SK-N-SH (cell line): ENCODE measurements around the gene RPL22. TPM values are rescaled to one million over a fixed set of nuclear protein-coding genes. Genes with fewer than 3 reads are reported as not detected.

ENCODE experiments used
- CTCF ChIA-PET: fragments of 300-600, 350-600 bp; formaldehyde crosslinking; extraction: SDS; loops from one replicate; lab custom pipeline; 2021; lab: Yijun Ruan, JAX
- POLR2A ChIA-PET: fragments of 350-600 bp; sonication (Branson Sonifier 250); formaldehyde crosslinking; extraction: SDS; loops from one replicate; lab custom pipeline; 2020; ENCODE audit warnings: antibody characterized with exemption, inconsistent platforms; lab: Yijun Ruan, JAX
- DNase-seq: peaks from one replicate; pipeline ENCODE4 v3.0.0; 2012
- H2AFZ ChIP-seq: fragments of 200-600 bp; sonication (generic); 2 replicates; pipeline ENCODE4 v1.8.1; 2016; ENCODE audit warnings: antibody characterized with exemption, mild to moderate bottlenecking, low read depth
- H3F3A ChIP-seq: fragments of 200-600 bp; sonication (generic); replicated peaks from 2 replicates; pipeline ENCODE3; 2016; ENCODE audit warnings: antibody characterized with exemption, mild to moderate bottlenecking; ENCODE audit not compliant: insufficient read depth
- H3K27ac ChIP-seq, 2 experiments: fragments of 200-500 bp in 1 of 2; fragments of 200-600 bp in 1 of 2; sonication (Bioruptor generic) in 1 of 2; sonication (generic), shearing (Covaris generic) in 1 of 2; 2 replicates each; pipeline versions ENCODE4 v1.5.1 to v1.6.1; 2014 to 2016; ENCODE audit warnings: low read depth in 2 of 2, inconsistent platforms in 1 of 2, low read length in 1 of 2, mild to moderate bottlenecking in 1 of 2, mixed read lengths in 1 of 2
- H3K27me3 ChIP-seq: fragments of 200-600 bp; sonication (generic), shearing (Covaris generic); 2 replicates; pipeline ENCODE4 v1.6.1; 2016; ENCODE audit warnings: mixed run types; ENCODE audit not compliant: insufficient read depth
- H3K36me3 ChIP-seq, 2 experiments: fragments of 200-500 bp in 1 of 2; fragments of 200-600 bp in 1 of 2; sonication (Bioruptor generic) in 1 of 2; sonication (generic) in 1 of 2; replicated peaks in 1 of 2; 2 replicates each; pipeline versions ENCODE3 to v1.5.1; 2014 to 2016; ENCODE audit warnings: low read length in 1 of 2, mild to moderate bottlenecking in 1 of 2; ENCODE audit not compliant: insufficient read depth in 2 of 2, control insufficient read depth in 1 of 2
- H3K4me1 ChIP-seq, 2 experiments: fragments of 200-500 bp in 1 of 2; fragments of 200-600 bp in 1 of 2; sonication (Bioruptor generic) in 1 of 2; sonication (generic), shearing (Covaris generic) in 1 of 2; 2 replicates each; pipeline versions ENCODE4 v1.5.1 to v1.6.1; 2014 to 2016; ENCODE audit warnings: low read depth in 1 of 2, low read length in 1 of 2, mixed run types in 1 of 2; ENCODE audit not compliant: insufficient read depth in 2 of 2, control insufficient read depth in 1 of 2
- H3K4me2 ChIP-seq: fragments of 200-600 bp; sonication (generic), shearing (Covaris generic); 2 replicates; pipeline ENCODE4 v1.6.1; 2017; ENCODE audit warnings: mixed run types
- H3K4me3 ChIP-seq, 2 experiments: fragments of 200-500 bp in 1 of 2; fragments of 200-600 bp in 1 of 2; sonication (Bioruptor generic) in 1 of 2; sonication (generic), shearing (Covaris generic) in 1 of 2; 2 replicates each; pipeline versions ENCODE4 v1.5.1 to v1.8.1; 2014 to 2016; ENCODE audit warnings: low read depth in 2 of 2, inconsistent platforms in 1 of 2, low read length in 1 of 2, mild to moderate bottlenecking in 1 of 2, mixed read lengths in 1 of 2, moderate library complexity in 1 of 2
- H3K79me2 ChIP-seq: fragments of 200-600 bp; sonication (generic); 2 replicates; pipeline ENCODE4 v1.8.1; 2017; ENCODE audit warnings: mild to moderate bottlenecking; ENCODE audit not compliant: insufficient read depth
- H3K9ac ChIP-seq: fragments of 200-600 bp; sonication (generic); 2 replicates; pipeline ENCODE4 v1.6.1; 2017; ENCODE audit warnings: mixed run types
- H3K9me2 ChIP-seq: fragments of 200-600 bp; sonication (generic); 2 replicates; pipeline ENCODE4 v1.6.1; 2017; ENCODE audit warnings: mixed run types
- H3K9me3 ChIP-seq: fragments of 200-600 bp; sonication (generic); 2 replicates; pipeline ENCODE4 v1.6.1; 2017; ENCODE audit warnings: mixed run types, mild to moderate bottlenecking, moderate library complexity
- H4K20me1 ChIP-seq: fragments of 200-600 bp; sonication (generic); 2 replicates; pipeline ENCODE4 v1.6.1; 2017; ENCODE audit warnings: mild to moderate bottlenecking, mixed run types; ENCODE audit not compliant: insufficient read depth
- CHD2 ChIP-seq: fragments of 150-350 bp; IDR thresholded peaks from 2 replicates; pipeline ENCODE4 v1.6.1; 2018; ENCODE audit warnings: low read length; ENCODE audit not compliant: partially characterized antibody
- CTCF ChIP-seq: fragments of 200-600 bp; sonication (generic); IDR thresholded peaks from 2 replicates; pipeline ENCODE4 v1.6.1; 2017; ENCODE audit warnings: antibody characterized with exemption, mild to moderate bottlenecking, moderate library complexity
- ELF1 ChIP-seq: IDR thresholded peaks from 2 replicates; pipeline ENCODE4 v1.4.0; 2012
- EP300 ChIP-seq, 2 experiments: IDR thresholded peaks; 2 replicates each; pipeline versions ENCODE4 v1.4.0 to v1.6.1; 2012; ENCODE audit warnings: borderline replicate concordance in 1 of 2, low read depth in 1 of 2, low read length in 1 of 2
- EZH2phosphoT487 ChIP-seq: fragments of 200-600 bp; sonication (generic); IDR thresholded peaks from 2 replicates; pipeline ENCODE4 v1.6.1; 2017; ENCODE audit warnings: low read depth, mixed run types, mild to moderate bottlenecking, antibody characterized with exemption, moderate library complexity, borderline replicate concordance
- FOSL2 ChIP-seq: IDR thresholded peaks from 2 replicates; pipeline ENCODE4 v1.4.0; 2012; ENCODE audit warnings: low read depth, mild to moderate bottlenecking, moderate library complexity, borderline replicate concordance
- FOXJ3 ChIP-seq: sonication (generic); formaldehyde crosslinking; IDR thresholded peaks from 2 replicates; pipeline ENCODE4 v1.5.1; 2020; ENCODE audit warnings: mild to moderate bottlenecking, missing genetic modification reagents
- MAX ChIP-seq: IDR thresholded peaks from 2 replicates; pipeline ENCODE4 v1.4.0; 2012; ENCODE audit warnings: low read depth
- MEF2A ChIP-seq: IDR thresholded peaks from 2 replicates; pipeline ENCODE4 v1.4.0; 2012; ENCODE audit warnings: low read depth, borderline replicate concordance
- NRF1 ChIP-seq: IDR thresholded peaks from 2 replicates; pipeline ENCODE4 v1.6.1; 2012; ENCODE audit warnings: low read depth, mild to moderate bottlenecking, low read length
- PBX3 ChIP-seq: IDR thresholded peaks from 2 replicates; pipeline ENCODE4; 2012
- POLR2AphosphoS5 ChIP-seq: IDR thresholded peaks from 2 replicates; pipeline ENCODE4 v1.6.1; 2012; ENCODE audit warnings: low read depth, low read length
- RAD21 ChIP-seq: IDR thresholded peaks from 2 replicates; pipeline ENCODE4 v1.6.1; 2012; ENCODE audit warnings: mild to moderate bottlenecking, low read length
- RFX5 ChIP-seq: IDR thresholded peaks from 2 replicates; pipeline ENCODE4 v1.6.1; 2012; ENCODE audit warnings: mild to moderate bottlenecking, improper control_type of control experiment, low read length
- SIN3A ChIP-seq: IDR thresholded peaks from 2 replicates; pipeline ENCODE4 v1.6.1; 2012; ENCODE audit warnings: low read depth, mild to moderate bottlenecking, low read length, moderate library complexity, borderline replicate concordance
- SMC3 ChIP-seq: IDR thresholded peaks from 2 replicates; pipeline ENCODE4 v1.6.1; 2012; ENCODE audit warnings: low read depth, low read length, improper control_type of control experiment
- TAF1 ChIP-seq: IDR thresholded peaks from 2 replicates; pipeline ENCODE4 v1.6.1; 2012; ENCODE audit warnings: low read depth, mild to moderate bottlenecking, low read length, moderate library complexity, borderline replicate concordance
- TCF12 ChIP-seq: IDR thresholded peaks from 2 replicates; pipeline ENCODE4 v1.4.0; 2012
- USF1 ChIP-seq: IDR thresholded peaks from 2 replicates; pipeline ENCODE4 v1.4.0; 2012; ENCODE audit warnings: low read depth, borderline replicate concordance
- USF2 ChIP-seq: fragments of 150-350 bp; IDR thresholded peaks from 2 replicates; pipeline ENCODE4 v1.6.1; 2017; ENCODE audit warnings: antibody characterized with exemption, low read length, low read depth, borderline replicate concordance
- YY1 ChIP-seq: IDR thresholded peaks from 2 replicates; pipeline ENCODE4 v1.4.0; 2012; ENCODE audit warnings: low read depth, mild to moderate bottlenecking
- WGBS: methylation state at CpG from one replicate; pipeline ENCODE4 v1.1.6; 2017; ENCODE audit warnings: low lambda C conversion rate; 5-methylcytosine and 5-hydroxymethylcytosine counted together
- polyA plus RNA-seq, 3 experiments: library from polyadenylated mRNA; depleted of rRNA; stranded (reverse); fragments of >200 nt; gene quantifications; 2 replicates each; pipeline ENCODE4 v1.2.3, GENCODE V29; 2012

RPL22 gene
- polyA plus RNA-seq, 1 of the 3 experiments (the other 2 are of a cell fraction): 140 TPM

GRCh38 chr1:6165027-6165426 lies 34.4 kb downstream of the RPL22 start:
- no peaks in the 10 kb centered on the region for H3K9me3 ChIP-seq
- no peak overlapping the region for H3K4me2 ChIP-seq
- no peak for TF ChIP-seq SIN3A
- TF ChIP-seq YY1: no peak
- no peak for TF ChIP-seq FOXJ3
- TF ChIP-seq RFX5: no peak
- TF ChIP-seq MEF2A: no peak
- no peak for TF ChIP-seq CHD2
- TF ChIP-seq EZH2phosphoT487: no peak
- no peak for TF ChIP-seq PBX3
- no peak for TF ChIP-seq USF2
- TF ChIP-seq NRF1: no peak
- no peak for TF ChIP-seq TCF12
- no peak for TF ChIP-seq POLR2AphosphoS5
- H3K4me1 ChIP-seq: peaks cover 0 to 44% of the 10 kb centered on the region in 2 experiments; a peak in 1 of 4 replicates
- no peaks in the 10 kb centered on the region for H3K27me3 ChIP-seq
- no peaks in the 10 kb centered on the region for H4K20me1 ChIP-seq
- H3K9ac ChIP-seq: no peak overlapping the region
- H3F3A ChIP-seq: no peaks in the 10 kb centered on the region
- no peak overlapping the region for H3K4me3 ChIP-seq
- H2AFZ ChIP-seq: no peak overlapping the region
- no peak for DNase-seq
- no peak overlapping the region for H3K27ac ChIP-seq
- H3K36me3 ChIP-seq: no peaks in the 10 kb centered on the region
- H3K79me2 ChIP-seq: no peaks in the 10 kb centered on the region
- no peaks in the 10 kb centered on the region for H3K9me2 ChIP-seq
- ChIA-PET CTCF (interaction anchor here (1.7 to 2.5 kb wide), 3 partner anchors 20 to 112 kb away, joined by 5 to 10 read pairs (median 10); no protein-coding TSS in a partner anchor), POLR2A (no interaction called here)
- 69% methylated on average over 4 of the region's 7 CpGs for WGBS

- DNase-seq: no peak
- no peak overlapping the region for H3K27ac ChIP-seq
- H3K4me2 ChIP-seq: no peak overlapping the region
- no peak overlapping the region for H3K9ac ChIP-seq
- no peaks in the 10 kb centered on the region for H3K36me3 ChIP-seq
- WGBS: 71% methylated on average over 19 of the region's 19 CpGs
- H3F3A ChIP-seq: no peaks in the 10 kb centered on the region
- H4K20me1 ChIP-seq: no peaks in the 10 kb centered on the region
- H3K9me3 ChIP-seq: no peaks in the 10 kb centered on the region
- no peaks in the 10 kb centered on the region for H3K9me2 ChIP-seq
- no peaks in the 10 kb centered on the region for H3K27me3 ChIP-seq
- no peak overlapping the region for H2AFZ ChIP-seq
- no peaks in the 10 kb centered on the region for H3K79me2 ChIP-seq
- H3K4me1 ChIP-seq: peaks cover 0 to 44% of the 10 kb centered on the region in 2 experiments; a peak in 1 of 4 replicates
- POLR2A ChIA-PET: no interaction called here
- CTCF ChIA-PET: interaction anchor here (1.2 to 2.3 kb wide), 3 partner anchors 33 to 111 kb away, joined by 3 to 10 read pairs (median 8); no protein-coding TSS in a partner anchor
- no peak overlapping the region for H3K4me3 ChIP-seq
- no peak for TF ChIP-seq ELF1
- no peak for TF ChIP-seq EZH2phosphoT487
- TF ChIP-seq CTCF: no peak
- no peak for TF ChIP-seq MAX
- no peak for TF ChIP-seq SIN3A
- no peak for TF ChIP-seq USF2
- TF ChIP-seq RAD21: no peak
- no peak for TF ChIP-seq FOSL2
- no peak for TF ChIP-seq EP300 (IDR thresholded peaks at IDR 0.05; ENCODE audit: borderline replicate concordance in 1 of 2, low read depth in 1 of 2, low read length in 1 of 2)
- TF ChIP-seq SMC3: no peak
- TF ChIP-seq MEF2A: no peak
- no peak for TF ChIP-seq POLR2AphosphoS5
- TF ChIP-seq USF1: no peak
- no peak for TF ChIP-seq FOXJ3
- no peak for TF ChIP-seq TAF1
Observed at GRCh38 chr1:6163973-6164617, 35.3 kb downstream of the RPL22 start.
